HCT116 (cell line): Measurements from ENCODE around the gene KANSL3. TPM values are rescaled to one million over a fixed set of nuclear protein-coding genes. Genes with fewer than 3 reads are reported as not detected.

Source experiments
- ATAC-seq: fragments of 200-7000 bp; cut with Tn5 transposase; 2 replicates; pipeline ENCODE4 v1.9.1; 2020; ENCODE audit warnings: mild to moderate bottlenecking, moderate library complexity
- BruUV-seq: library from RNA; stranded (reverse); fragments of 400-500 nt; replicated peaks from 2 replicates; lab custom pipeline; 2021; lab: Mats Ljungman, UMichigan
- CTCF ChIA-PET: fragments of 300-600 bp; sonication (Branson Sonifier 250); formaldehyde crosslinking; loops from one replicate; lab custom pipeline; 2021; ENCODE audit warnings: antibody characterized with exemption; lab: Charles Lee
- POLR2A ChIA-PET: fragments of 300-600, 350-600 bp; sonication (Branson Sonifier 250); formaldehyde crosslinking; loops from one replicate; lab custom pipeline; 2021; ENCODE audit warnings: antibody characterized with exemption; lab: Charles Lee
- RAD21 ChIA-PET, 2 experiments: fragments of 300-600 bp; sonication (Branson Sonifier 250); formaldehyde crosslinking; loops; one replicate each; lab custom pipeline; 2023; ENCODE audit warnings: low total read pairs in 2 of 2; ENCODE audit not compliant: uncharacterized antibody in 2 of 2, unreplicated experiment in 2 of 2, low non-redundant PET in 1 of 2; lab: Charles Lee
- DNase-seq: peaks from one replicate; pipeline ENCODE4 v3.0.0-alpha.2; 2010; ENCODE audit warnings: low read depth, low spot score
- H2AFZ ChIP-seq: fragments of 200-600 bp; shearing (Covaris generic), sonication (generic); 2 replicates; pipeline ENCODE4 v1.6.1; 2017; ENCODE audit warnings: low read depth, mixed run types, mixed read lengths, antibody characterized with exemption, low read length; ENCODE audit not compliant: poor library complexity, severe bottlenecking
- H3K27ac ChIP-seq: 2 replicates; pipeline ENCODE4 v1.5.1; 2012; ENCODE audit warnings: low read depth, low read length
- H3K27me3 ChIP-seq: fragments of 200-600 bp; sonication (generic); 2 replicates; pipeline ENCODE4 v1.6.1; 2016; ENCODE audit warnings: mixed run types, low read length, mixed read lengths; ENCODE audit not compliant: insufficient read depth
- H3K36me3 ChIP-seq, 2 experiments: fragments of 200-500 bp in 1 of 2; fragments of 200-600 bp in 1 of 2; sonication (Bioruptor generic) in 1 of 2; sonication (generic) in 1 of 2; 2 replicates each; pipeline versions ENCODE4 v1.5.1 to v1.6.1; 2014 to 2016; ENCODE audit warnings: low read length in 2 of 2, inconsistent platforms in 1 of 2, mixed read lengths in 1 of 2, mixed run types in 1 of 2; ENCODE audit not compliant: insufficient read depth in 2 of 2, control insufficient read depth in 1 of 2
- H3K4me1 ChIP-seq, 2 experiments: fragments of 200-600 bp in 1 of 2; sonication (generic) in 1 of 2; 2 replicates each; pipeline versions ENCODE4 v1.5.1 to v1.6.1; 2012 to 2017; ENCODE audit warnings: low read length in 2 of 2, inconsistent platforms in 1 of 2, mild to moderate bottlenecking in 1 of 2, mixed read lengths in 1 of 2, mixed run types in 1 of 2, moderate library complexity in 1 of 2; ENCODE audit not compliant: insufficient read depth in 2 of 2, control insufficient read depth in 1 of 2
- H3K4me2 ChIP-seq: fragments of 200-600 bp; sonication (generic); 2 replicates; pipeline ENCODE4 v1.6.1; 2017; ENCODE audit warnings: mixed run types, low read length, mixed read lengths
- H3K4me3 ChIP-seq, 2 experiments: fragments of 200-600 bp in 1 of 2; sonication (generic) in 1 of 2; replicated peaks in 1 of 2; 2 replicates each; pipeline ENCODE4 v1.5.1; 2011 to 2016; ENCODE audit warnings: low read length in 2 of 2, control low read depth in 1 of 2, low read depth in 1 of 2, mild to moderate bottlenecking in 1 of 2, mixed read lengths in 1 of 2, mixed run types in 1 of 2
- H3K79me2 ChIP-seq: fragments of 200-600 bp; sonication (generic); 2 replicates; pipeline ENCODE4 v1.6.1; 2017; ENCODE audit warnings: mild to moderate bottlenecking, mixed run types, low read length, moderate library complexity, mixed read lengths; ENCODE audit not compliant: insufficient read depth
- H3K9ac ChIP-seq: fragments of 200-600 bp; sonication (generic); 2 replicates; pipeline ENCODE4 v1.6.1; 2016; ENCODE audit warnings: low read length, mixed read lengths
- H3K9me2 ChIP-seq: fragments of 200-600 bp; sonication (generic), shearing (Covaris generic); 2 replicates; pipeline ENCODE4 v1.6.1; 2017; ENCODE audit warnings: mixed run types, mild to moderate bottlenecking, moderate library complexity; ENCODE audit not compliant: insufficient read depth
- H3K9me3 ChIP-seq, 2 experiments: fragments of 200-500 bp in 1 of 2; fragments of 200-600 bp in 1 of 2; sonication (Bioruptor generic) in 1 of 2; sonication (generic) in 1 of 2; 2 replicates each; pipeline ENCODE4 v1.6.1; 2014 to 2017; ENCODE audit warnings: low read length in 2 of 2, mixed read lengths in 2 of 2, inconsistent platforms in 1 of 2, low read depth in 1 of 2, mild to moderate bottlenecking in 1 of 2, mixed run types in 1 of 2, moderate library complexity in 1 of 2; ENCODE audit not compliant: control insufficient read depth in 1 of 2, insufficient read depth in 1 of 2
- H4K20me1 ChIP-seq: fragments of 200-600 bp; sonication (generic), shearing (Covaris generic); 2 replicates; pipeline ENCODE4 v1.6.1; 2017; ENCODE audit warnings: mixed run types, mild to moderate bottlenecking, moderate library complexity; ENCODE audit not compliant: insufficient read depth
- CBX3 ChIP-seq: IDR thresholded peaks from 2 replicates; pipeline ENCODE4 v1.6.1; 2012; ENCODE audit warnings: low read depth
- CTCF ChIP-seq, 3 experiments: fragments of 200-600 bp in 1 of 3; sonication (generic) in 1 of 3; IDR thresholded peaks in 2 of 3; conservative IDR thresholded peaks in 1 of 3; 2 replicates each; pipeline ENCODE4 v1.5.1; 2012 to 2017; ENCODE audit warnings: low read depth in 2 of 3, low read length in 2 of 3, antibody characterized with exemption in 1 of 3, borderline replicate concordance in 1 of 3, control low read depth in 1 of 3, mild to moderate bottlenecking in 1 of 3, mixed read lengths in 1 of 3, mixed run types in 1 of 3, moderate library complexity in 1 of 3; ENCODE audit not compliant: insufficient read depth in 1 of 3
- ELF1 ChIP-seq: IDR thresholded peaks from 2 replicates; pipeline ENCODE4 v1.6.1; 2012; ENCODE audit warnings: low read depth, borderline replicate concordance
- POLR2A ChIP-seq: IDR thresholded peaks from 2 replicates; pipeline ENCODE4 v1.7.0; 2011; ENCODE audit warnings: borderline replicate concordance; ENCODE audit not compliant: insufficient read depth, insufficient read length; ENCODE audit errors: extremely low read depth
- RAD21 ChIP-seq: IDR thresholded peaks from 2 replicates; pipeline ENCODE4 v1.6.1; 2012; ENCODE audit warnings: low read depth, mild to moderate bottlenecking
- REST ChIP-seq: IDR thresholded peaks from 2 replicates; pipeline ENCODE4 v1.6.1; 2012; ENCODE audit warnings: low read depth
- SIN3A ChIP-seq: IDR thresholded peaks from 2 replicates; pipeline ENCODE4 v1.6.1; 2012; ENCODE audit warnings: low read depth
- SP1 ChIP-seq: IDR thresholded peaks from 2 replicates; pipeline ENCODE4 v1.6.1; 2012; ENCODE audit warnings: low read depth
- ZBTB33 ChIP-seq: IDR thresholded peaks from 2 replicates; pipeline ENCODE4 v1.6.1; 2011; ENCODE audit warnings: mild to moderate bottlenecking, low read length, moderate library complexity; ENCODE audit not compliant: insufficient replicate concordance; ENCODE audit errors: extremely low read depth
- ZFX ChIP-seq: fragments of 450-650 bp; IDR thresholded peaks from 2 replicates; pipeline ENCODE4 v1.6.1; 2017
- intact Hi-C: fragments of 100-400 bp; cut with micrococcal nuclease; formaldehyde crosslinking; loops from 2 replicates; pipeline ENCODE4 v1.10.0; 2022
- total RNA-seq: library from RNA; stranded (reverse); gene quantifications from one replicate; pipeline ENCODE4 v1.2.1, GENCODE V29; 2021; ENCODE audit not compliant: unreplicated experiment

Gene KANSL3
- total RNA-seq, 1 experiment from 2014 or later, result 35.8 TPM

GRCh38 chr2:96578731-96579130, 59.4 kb downstream of the KANSL3 start (continued):
- no peak for TF ChIP-seq REST
- TF ChIP-seq RAD21, result no peak
- TF ChIP-seq ZBTB33, result no peak
- TF ChIP-seq ELF1, result no peak
- TF ChIP-seq POLR2A, result no peak
- TF ChIP-seq SP1, result no peak

DNA sequence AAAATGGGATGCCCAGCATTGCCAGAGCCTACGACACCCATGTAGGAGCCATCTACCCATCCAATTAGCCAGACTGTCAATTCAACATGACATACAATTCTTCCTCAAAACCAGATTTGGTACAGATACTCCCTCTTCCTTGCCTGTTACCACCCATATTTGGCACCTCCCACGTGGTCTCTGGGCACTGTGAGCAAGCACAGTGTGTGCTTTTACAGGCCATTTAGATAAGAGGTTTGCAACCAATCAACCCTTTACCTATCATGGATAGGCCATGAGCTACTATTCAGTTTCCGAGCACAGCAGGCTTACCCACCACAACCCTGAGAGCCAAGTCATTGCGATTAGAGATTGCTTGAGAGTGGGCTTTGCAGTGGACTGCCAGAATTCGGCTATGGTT, 60.6 kb downstream of the KANSL3 start:
- Histone ChIP-seq H4K20me1 (no peaks in the 10 kb centered on the region), H3K27ac (no peak overlapping the region), H3K9me2 (no peaks in the 10 kb centered on the region), H3K36me3 (no peaks in the 10 kb centered on the region), H2AFZ (no peak overlapping the region), H3K27me3 (no peaks in the 10 kb centered on the region), H3K79me2 (no peaks in the 10 kb centered on the region), H3K4me1 (no peaks in the 10 kb centered on the region), H3K4me3 (no peak overlapping the region), H3K9ac (no peak overlapping the region), H3K4me2 (no peak overlapping the region), H3K9me3 (no peaks in the 10 kb centered on the region)
- ChIA-PET CTCF (interaction anchor here (0.9 kb wide), 1 partner anchor 23 kb away, joined by 3 read pairs; no protein-coding TSS in a partner anchor), RAD21 (no interaction called here), POLR2A (no interaction called here)
- DNase-seq (no peak), ATAC-seq (no peak)
- no TSS peak for BruUV-seq
- intact Hi-C loops, result no loop called here
- no peak for TF ChIP-seq ZFX
- no peak for TF ChIP-seq ZBTB33
- TF ChIP-seq SIN3A, result no peak
- TF ChIP-seq CBX3, result no peak
- TF ChIP-seq ELF1, result no peak
- TF ChIP-seq REST, result no peak
- no peak for TF ChIP-seq CTCF (IDR thresholded peaks at IDR 0.05 in 2 of 3, conservative IDR thresholded peaks at IDR 0.05 in 1 of 3; ENCODE audit: borderline replicate concordance in 1 of 3, insufficient read depth in 1 of 3, low read depth in 2 of 3, low read length in 2 of 3)
